H1 (cell line): ENCODE results near the gene MTPN. TPM values are rescaled to one million over a fixed set of nuclear protein-coding genes. Genes with fewer than 3 reads are reported as not detected.

ENCODE experiments used
- BACH1 ChIP-seq: IDR thresholded peaks from 2 replicates; pipeline ENCODE4 v1.6.1; 2012; ENCODE audit warnings: low read length, improper control_type of control experiment
- RAD21 ChIP-seq, 2 experiments: IDR thresholded peaks in 1 of 2; conservative IDR thresholded peaks in 1 of 2; 2 replicates each; pipeline ENCODE4 v1.6.1; 2011; ENCODE audit warnings: low read depth in 2 of 2, low read length in 2 of 2, improper control_type of control experiment in 1 of 2, inconsistent platforms in 1 of 2, mild to moderate bottlenecking in 1 of 2, moderate library complexity in 1 of 2
- SRF ChIP-seq: IDR thresholded peaks from 2 replicates; pipeline ENCODE4 v1.6.1; 2011; ENCODE audit warnings: mild to moderate bottlenecking, low read depth, low read length, moderate library complexity
- polyA plus RNA-seq, 7 experiments: library from polyadenylated mRNA; depleted of rRNA in 3 of 7; stranded (reverse) in 5 of 7; unstranded in 2 of 7; fragments of >200 nt in 5 of 7; fragments of 200-250 nt in 2 of 7; gene quantifications; 1 replicate in 5 of 7; 2 replicates in 1 of 7; 4 replicates in 1 of 7; pipeline versions ENCODE4 v1.2.1 to v1.2.3, GENCODE V29; 2011 to 2013; ENCODE audit warnings: missing spikeins in 2 of 7, mixed read lengths in 2 of 7
- total RNA-seq: library from RNA; stranded (reverse); fragmentation: NEBNext Ultra II Directional; extraction: Animal tissue kit (Norgen Biotek cat#: 25700); gene quantifications from 2 replicates; pipeline ENCODE4 v1.2.1, GENCODE V29; 2021

The MTPN gene
- total and polyA plus RNA-seq, 2 of the 8 experiments (the other 6 are each of a cell fraction or from before 2014, with no cell fraction given), result 33.0 to 101 TPM

DNA sequence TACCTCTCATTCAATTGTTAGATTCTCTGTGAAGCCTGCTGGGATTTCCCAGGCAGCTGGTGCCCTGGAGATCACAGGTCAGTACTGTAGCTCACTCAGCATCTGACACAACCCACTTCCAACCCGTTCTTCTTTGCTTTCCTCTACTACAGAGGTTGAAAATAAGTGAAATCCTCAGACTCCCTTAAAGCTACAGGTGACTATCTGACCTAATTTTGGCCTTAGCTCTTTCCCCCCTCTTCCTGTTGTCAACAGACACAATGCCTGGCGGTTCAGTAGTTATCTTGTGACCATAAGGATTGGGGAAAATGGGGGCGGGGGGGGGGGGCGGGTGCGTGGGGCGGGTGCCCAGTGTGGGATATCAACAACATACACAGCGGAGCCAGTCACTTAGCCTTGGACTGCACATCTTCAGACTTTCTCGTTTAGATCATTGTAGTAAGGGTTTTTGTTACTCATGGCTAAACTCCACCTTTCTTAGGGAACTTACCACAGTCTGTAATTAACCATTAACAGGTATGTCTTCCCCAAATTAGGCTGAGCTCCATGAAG lies 37.8 kb downstream of the MTPN start (continued):
- TF ChIP-seq BACH1, result no peak
- TF ChIP-seq SRF, result no peak
- no peak for TF ChIP-seq RAD21 (IDR thresholded peaks at IDR 0.05 in 1 of 2, conservative IDR thresholded peaks at IDR 0.05 in 1 of 2; ENCODE audit: low read depth in 2 of 2, low read length in 2 of 2)
